ENCODE data around the gene ROCK2. TPM values are rescaled to one million over a fixed set of nuclear protein-coding genes. Genes with fewer than 3 reads are reported as not detected.

The ROCK2 gene
- total RNA-seq, 4 donors from 2014 or later = 21.8 to 54.0 (median 26.6) TPM

DNA sequence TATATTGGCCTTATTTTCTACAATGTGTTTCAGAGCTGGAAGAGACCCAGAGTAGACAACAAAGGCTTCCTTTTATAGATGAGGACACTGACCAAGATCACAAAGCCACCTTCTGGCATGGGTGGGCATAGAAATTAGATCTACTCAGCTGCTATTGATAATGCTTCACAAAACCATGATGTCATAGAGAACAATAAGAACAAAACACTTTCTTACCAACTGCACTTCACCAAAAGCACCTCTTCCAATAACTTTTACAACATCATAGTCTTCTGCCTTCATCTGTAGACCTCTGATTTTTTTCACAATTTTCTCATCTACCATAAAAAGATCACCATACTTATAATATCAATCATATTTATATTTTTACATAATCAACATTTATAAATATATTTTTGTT lies 58.1 kb downstream of the ROCK2 start:
- Histone ChIP-seq H3K36me3 (peaks cover 25% of the 10 kb centered on the region), H3K4me1 (peaks cover 3% of the 10 kb centered on the region), H3K27me3 (no peaks in the 10 kb centered on the region), H3K4me3 (no peak overlapping the region), H3K27ac (no peak overlapping the region), H3K9me3 (no peaks in the 10 kb centered on the region)
- TF ChIP-seq POLR2A (IDR thresholded peaks at IDR 0.05) = no peak
- TF ChIP-seq POLR2AphosphoS5 (IDR thresholded peaks at IDR 0.05) = no peak
- TF ChIP-seq CTCF (IDR thresholded peaks at IDR 0.05) = no peak
- no peak for TF ChIP-seq EP300 (IDR thresholded peaks at IDR 0.05)
- no peak for DNase-seq (ENCODE audit: low spot score in 2 of 2)

- WGBS = 95% methylated on average over 2 of the region's 2 CpGs
Observed at GRCh38 chr2:11285499-11285898, 58.9 kb downstream of the ROCK2 start.

GRCh38 chr2:11281186-11281585 lies 63.2 kb downstream of the ROCK2 start:
- Histone ChIP-seq H3K9me3 (no peaks in the 10 kb centered on the region), H3K27ac (no peak overlapping the region), H3K4me1 (no peaks in the 10 kb centered on the region), H3K4me3 (no peak overlapping the region), H3K36me3 (peaks cover 25% of the 10 kb centered on the region), H3K27me3 (no peaks in the 10 kb centered on the region)
- no peak for DNase-seq (ENCODE audit: low spot score in 2 of 2)
- WGBS = 74% methylated on average over 3 of the region's 3 CpGs
- TF ChIP-seq EP300 (IDR thresholded peaks at IDR 0.05) (no peak), POLR2AphosphoS5 (IDR thresholded peaks at IDR 0.05) (no peak), CTCF (IDR thresholded peaks at IDR 0.05) (no peak), POLR2A (IDR thresholded peaks at IDR 0.05) (no peak)

More at GRCh38 chr2:11285499-11285898, 58.9 kb downstream of the ROCK2 start:
- H3K9me3 ChIP-seq = no peaks in the 10 kb centered on the region
- no peak overlapping the region for H3K27ac ChIP-seq
- H3K4me1 ChIP-seq = peaks cover 3% of the 10 kb centered on the region
- H3K4me3 ChIP-seq = no peak overlapping the region
- peaks cover 25% of the 10 kb centered on the region for H3K36me3 ChIP-seq
- DNase-seq (ENCODE audit: low spot score in 2 of 2) = no peak
- no peaks in the 10 kb centered on the region for H3K27me3 ChIP-seq
- TF ChIP-seq POLR2AphosphoS5 (IDR thresholded peaks at IDR 0.05) = no peak
- no peak for TF ChIP-seq CTCF (IDR thresholded peaks at IDR 0.05)
- no peak for TF ChIP-seq EP300 (IDR thresholded peaks at IDR 0.05)
- no peak for TF ChIP-seq POLR2A (IDR thresholded peaks at IDR 0.05)

GRCh38 chr2:11280713-11281112 lies 63.7 kb downstream of the ROCK2 start:
- Histone ChIP-seq H3K4me1 (no peaks in the 10 kb centered on the region), H3K27me3 (no peaks in the 10 kb centered on the region), H3K27ac (no peak overlapping the region), H3K4me3 (no peak overlapping the region), H3K36me3 (peaks cover 25% of the 10 kb centered on the region), H3K9me3 (no peaks in the 10 kb centered on the region)
- DNase-seq (ENCODE audit: low spot score in 2 of 2) = no peak
- TF ChIP-seq CTCF (IDR thresholded peaks at IDR 0.05) = no peak
- no peak for TF ChIP-seq EP300 (IDR thresholded peaks at IDR 0.05)
- no peak for TF ChIP-seq POLR2AphosphoS5 (IDR thresholded peaks at IDR 0.05)
- TF ChIP-seq POLR2A (IDR thresholded peaks at IDR 0.05) = no peak
- WGBS = 93% methylated on average over 3 of the region's 3 CpGs

DNA sequence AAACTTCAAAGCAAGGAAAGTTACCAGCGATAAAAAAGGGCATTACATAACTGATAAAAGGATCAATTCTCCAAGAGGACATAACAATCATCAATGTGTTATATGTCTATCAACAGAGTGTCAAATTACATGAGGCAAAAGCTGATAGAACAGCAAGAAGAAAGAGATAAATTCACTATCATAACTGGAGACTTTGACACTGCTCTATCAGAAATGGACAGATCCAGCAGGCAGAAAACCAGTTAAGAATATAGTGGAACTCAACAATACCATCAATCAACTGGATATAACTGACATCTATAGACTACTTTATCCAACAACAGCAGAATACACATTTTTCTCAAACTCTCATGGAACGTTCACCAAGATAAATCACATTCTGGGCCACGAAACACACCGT lies 65.0 kb downstream of the ROCK2 start:
- peaks cover 18% of the 10 kb centered on the region for H3K36me3 ChIP-seq
- H3K27me3 ChIP-seq = no peaks in the 10 kb centered on the region
- 71% methylated on average over 4 of the region's 4 CpGs for WGBS
- H3K4me3 ChIP-seq = no peak overlapping the region
- no peaks in the 10 kb centered on the region for H3K4me1 ChIP-seq
- TF ChIP-seq POLR2AphosphoS5 (IDR thresholded peaks at IDR 0.05) (no peak), EP300 (IDR thresholded peaks at IDR 0.05) (no peak), CTCF (IDR thresholded peaks at IDR 0.05) (no peak), POLR2A (IDR thresholded peaks at IDR 0.05) (no peak)
- H3K27ac ChIP-seq = no peak overlapping the region
- DNase-seq (ENCODE audit: low spot score in 2 of 2) = no peak
- no peaks in the 10 kb centered on the region for H3K9me3 ChIP-seq
